Mucosa of stomach (tissue), 1 donor: ENCODE data around the gene TPST1.

ENCODE experiments used
- H3K27me3 ChIP-seq: one replicate; pipeline ENCODE4 v1.7.0; 2013; ENCODE audit warnings: mild to moderate bottlenecking, low read length; ENCODE audit not compliant: control insufficient read depth, insufficient read depth
- H3K36me3 ChIP-seq: one replicate; pipeline ENCODE4 v1.7.0; 2013; ENCODE audit warnings: low read length; ENCODE audit not compliant: control insufficient read depth, insufficient read depth
- H3K4me1 ChIP-seq: one replicate; pipeline ENCODE4 v1.7.0; 2013; ENCODE audit warnings: mild to moderate bottlenecking, low read length; ENCODE audit not compliant: control insufficient read depth, insufficient read depth
- H3K4me3 ChIP-seq: one replicate; pipeline ENCODE4 v1.7.0; 2013; ENCODE audit warnings: low read length
- H3K9ac ChIP-seq: one replicate; pipeline ENCODE4 v1.7.0; 2013; ENCODE audit warnings: mild to moderate bottlenecking, low read length, moderate library complexity
- H3K9me3 ChIP-seq: one replicate; pipeline ENCODE4 v1.7.0; 2013; ENCODE audit warnings: mild to moderate bottlenecking, low read length, moderate library complexity; ENCODE audit not compliant: control insufficient read depth
- donor health status: Pancreatic carcinoma.

The TPST1 gene

GRCh38 chr7:66250711-66251110 lies 45.6 kb downstream of the TPST1 start:
- Histone ChIP-seq H3K4me1 (no peaks in the 10 kb centered on the region), H3K9ac (no peak overlapping the region), H3K27me3 (no peaks in the 10 kb centered on the region), H3K36me3 (no peaks in the 10 kb centered on the region), H3K9me3 (no peaks in the 10 kb centered on the region), H3K4me3 (no peak overlapping the region)

GRCh38 chr7:66255534-66256100 lies 50.5 kb downstream of the TPST1 start:
- Histone ChIP-seq H3K4me3 (no peak overlapping the region), H3K9ac (no peak overlapping the region), H3K36me3 (no peaks in the 10 kb centered on the region), H3K9me3 (no peaks in the 10 kb centered on the region), H3K4me1 (peaks cover 8% of the 10 kb centered on the region), H3K27me3 (no peaks in the 10 kb centered on the region)

- H3K4me3 ChIP-seq, result no peak overlapping the region
- no peaks in the 10 kb centered on the region for H3K27me3 ChIP-seq
- no peaks in the 10 kb centered on the region for H3K36me3 ChIP-seq
- H3K9ac ChIP-seq, result no peak overlapping the region
- no peaks in the 10 kb centered on the region for H3K9me3 ChIP-seq
- H3K4me1 ChIP-seq, result peaks cover 8% of the 10 kb centered on the region
These were observed 51.1 kb downstream of the TPST1 start for GRCh38 chr7:66256281-66256680.

GRCh38 chr7:66257481-66257880 lies 52.3 kb downstream of the TPST1 start:
- no peaks in the 10 kb centered on the region for H3K36me3 ChIP-seq
- no peak overlapping the region for H3K4me3 ChIP-seq
- H3K9ac ChIP-seq, result no peak overlapping the region
- peaks cover 8% of the 10 kb centered on the region for H3K4me1 ChIP-seq
- H3K9me3 ChIP-seq, result no peaks in the 10 kb centered on the region
- no peaks in the 10 kb centered on the region for H3K27me3 ChIP-seq

GRCh38 chr7:66258409-66258808 lies 53.3 kb downstream of the TPST1 start:
- H3K4me3 ChIP-seq, result no peak overlapping the region
- no peaks in the 10 kb centered on the region for H3K9me3 ChIP-seq
- no peaks in the 10 kb centered on the region for H3K36me3 ChIP-seq
- H3K9ac ChIP-seq, result no peak overlapping the region
- peaks cover 8% of the 10 kb centered on the region for H3K4me1 ChIP-seq
- no peaks in the 10 kb centered on the region for H3K27me3 ChIP-seq

- Histone ChIP-seq H3K36me3 (no peaks in the 10 kb centered on the region), H3K4me3 (no peak overlapping the region), H3K9me3 (peaks cover 15% of the 10 kb centered on the region), H3K27me3 (no peaks in the 10 kb centered on the region), H3K9ac (no peak overlapping the region), H3K4me1 (peaks cover 8% of the 10 kb centered on the region)
These were observed 56.8 kb downstream of the TPST1 start for GRCh38 chr7:66261941-66262340.

GRCh38 chr7:66263936-66264335 lies 58.8 kb downstream of the TPST1 start:
- Histone ChIP-seq H3K4me3 (no peak overlapping the region), H3K27me3 (no peaks in the 10 kb centered on the region), H3K9me3 (peaks cover 15% of the 10 kb centered on the region), H3K36me3 (no peaks in the 10 kb centered on the region), H3K9ac (no peak overlapping the region), H3K4me1 (peaks cover 1% of the 10 kb centered on the region)

- Histone ChIP-seq H3K4me1 (no peaks in the 10 kb centered on the region), H3K4me3 (no peak overlapping the region), H3K36me3 (no peaks in the 10 kb centered on the region), H3K9me3 (peaks cover 15% of the 10 kb centered on the region), H3K27me3 (no peaks in the 10 kb centered on the region), H3K9ac (no peak overlapping the region)
These were observed 60.4 kb downstream of the TPST1 start for GRCh38 chr7:66265566-66265965.

- Histone ChIP-seq H3K9me3 (peaks cover 15% of the 10 kb centered on the region), H3K9ac (no peak overlapping the region), H3K27me3 (no peaks in the 10 kb centered on the region), H3K4me1 (no peaks in the 10 kb centered on the region), H3K4me3 (no peak overlapping the region), H3K36me3 (no peaks in the 10 kb centered on the region)
These were observed 62.1 kb downstream of the TPST1 start for GRCh38 chr7:66267249-66267648.

- H3K9me3 ChIP-seq, result peaks cover 8% of the 10 kb centered on the region
These were observed 64.8 kb downstream of the TPST1 start for GRCh38 chr7:66269978-66270377.

GRCh38 chr7:66272321-66272720 lies 67.2 kb downstream of the TPST1 start:
- Histone ChIP-seq H3K9ac (no peak overlapping the region), H3K27me3 (no peaks in the 10 kb centered on the region), H3K4me3 (no peak overlapping the region), H3K4me1 (no peaks in the 10 kb centered on the region), H3K9me3 (no peaks in the 10 kb centered on the region), H3K36me3 (no peaks in the 10 kb centered on the region)

More at GRCh38 chr7:66269978-66270377, 64.8 kb downstream of the TPST1 start:
- Histone ChIP-seq H3K9ac (no peak overlapping the region), H3K4me3 (no peak overlapping the region), H3K4me1 (no peaks in the 10 kb centered on the region), H3K27me3 (no peaks in the 10 kb centered on the region), H3K36me3 (no peaks in the 10 kb centered on the region)

- Histone ChIP-seq H3K27me3 (no peaks in the 10 kb centered on the region), H3K36me3 (no peaks in the 10 kb centered on the region), H3K4me1 (no peaks in the 10 kb centered on the region), H3K9ac (no peak overlapping the region), H3K9me3 (no peaks in the 10 kb centered on the region), H3K4me3 (no peak overlapping the region)
These were observed 71.2 kb downstream of the TPST1 start for GRCh38 chr7:66276363-66276762.

- Histone ChIP-seq H3K4me3 (no peak overlapping the region), H3K9me3 (no peaks in the 10 kb centered on the region), H3K36me3 (no peaks in the 10 kb centered on the region), H3K9ac (no peak overlapping the region), H3K27me3 (no peaks in the 10 kb centered on the region), H3K4me1 (no peaks in the 10 kb centered on the region)
These were observed 72.4 kb downstream of the TPST1 start for GRCh38 chr7:66277492-66277891.
